ENCODE measurements around the gene ZFP36. TPM values are rescaled to one million over a fixed set of nuclear protein-coding genes. Genes with fewer than 3 reads are reported as not detected.

Gene ZFP36
- total and polyA plus RNA-seq, 3 donors from 2014 or later: 46.4 to 90.9 (median 77.7) TPM

DNA sequence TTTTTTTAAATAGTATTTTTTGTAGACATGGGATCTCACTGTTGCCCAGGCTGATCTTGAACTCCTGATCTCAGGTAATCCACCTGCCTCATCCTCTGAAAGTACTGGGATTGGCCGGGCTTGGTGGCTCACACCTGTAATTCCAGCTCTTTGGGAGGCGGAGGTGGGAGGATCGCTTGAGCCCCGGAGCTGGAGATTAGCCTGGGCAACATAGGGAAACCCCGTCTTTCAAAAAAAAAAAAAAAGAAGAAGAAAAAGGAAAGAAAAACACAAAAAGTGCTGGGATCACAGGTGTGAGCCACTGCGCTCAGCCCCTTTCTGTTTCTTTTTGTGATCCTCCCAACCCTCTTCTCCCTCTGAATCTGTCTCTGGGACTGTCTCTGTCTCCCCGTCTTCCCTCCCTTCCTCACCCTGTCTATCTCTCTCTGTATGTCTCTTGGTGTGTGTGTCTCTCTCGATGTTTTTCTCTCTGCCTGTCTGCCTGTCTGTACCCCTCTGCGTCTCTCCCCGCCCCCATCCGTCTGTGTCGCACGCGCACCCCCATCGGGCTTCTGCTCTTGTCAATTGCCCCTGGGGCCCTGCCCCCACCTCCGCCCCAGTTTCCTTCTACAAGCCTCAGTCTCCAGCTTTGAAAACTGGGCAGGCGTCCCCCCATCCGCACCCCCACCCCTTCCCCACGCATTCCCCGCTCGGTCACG lies 540 bp upstream of the ZFP36 start:
- intact Hi-C loops (cut with DNase I; ENCODE audit: low total_unique reads): no loop called here
- Histone ChIP-seq H3K4me1 (peaks cover 43% of the 10 kb centered on the region), H3K27me3 (no peaks in the 10 kb centered on the region), H3K36me3 (ENCODE audit: low read depth, missing control alignments) (no peaks in the 10 kb centered on the region), H3K27ac (peak overlapping the region; percentile 89 to 95), H3K9me3 (no peaks in the 10 kb centered on the region), H3K4me3 (peak overlapping the region; percentile 68 to 92)
- DNase-seq: peak; percentile 83
- 8 to 10% methylated on average over 17 to 22 of the region's 22 CpGs for WGBS, 2 donors
- no peak for TF ChIP-seq CTCF (IDR thresholded peaks at IDR 0.05)
- no peak for TF ChIP-seq POLR2A (IDR thresholded peaks at IDR 0.05)

- DNase-seq: no peak
- no peaks in the 10 kb centered on the region for H3K9me3 ChIP-seq
- peaks cover 42% of the 10 kb centered on the region for H3K4me1 ChIP-seq
- H3K36me3 ChIP-seq (ENCODE audit: low read depth, missing control alignments): no peaks in the 10 kb centered on the region
- intact Hi-C loops (cut with DNase I; ENCODE audit: low total_unique reads): no loop called here
- peak overlapping the region; percentile 89 to 95 for H3K27ac ChIP-seq
- 5% methylated on average over 14 of the region's 14 CpGs; no CpG with 5 or more reads in 1 of the 2 donors for WGBS, 2 donors
- peak overlapping the region; percentile 68 to 92 for H3K4me3 ChIP-seq
- TF ChIP-seq POLR2A (IDR thresholded peaks at IDR 0.05) (no peak), CTCF (IDR thresholded peaks at IDR 0.05) (no peak)
- no peaks in the 10 kb centered on the region for H3K27me3 ChIP-seq
Measured at GRCh38 chr19:39407410-39407659, 688 bp downstream of the ZFP36 start.

- peaks cover 41% of the 10 kb centered on the region for H3K4me1 ChIP-seq
- peak overlapping the region; percentile 89 to 95 for H3K27ac ChIP-seq
- peak overlapping the region; percentile 68 to 92 for H3K4me3 ChIP-seq
- TF ChIP-seq POLR2A (IDR thresholded peaks at IDR 0.05): no peak
- intact Hi-C loops (cut with DNase I; ENCODE audit: low total_unique reads): no loop called here
- WGBS, 2 donors: 33 to 36% methylated on average over 1 to 34 of the region's 40 CpGs
- H3K9me3 ChIP-seq: no peaks in the 10 kb centered on the region
- H3K36me3 ChIP-seq (ENCODE audit: low read depth, missing control alignments): no peaks in the 10 kb centered on the region
- DNase-seq: no peak
- H3K27me3 ChIP-seq: no peaks in the 10 kb centered on the region
Measured at GRCh38 chr19:39407660-39408391, 1.2 kb downstream of the ZFP36 start.

DNA sequence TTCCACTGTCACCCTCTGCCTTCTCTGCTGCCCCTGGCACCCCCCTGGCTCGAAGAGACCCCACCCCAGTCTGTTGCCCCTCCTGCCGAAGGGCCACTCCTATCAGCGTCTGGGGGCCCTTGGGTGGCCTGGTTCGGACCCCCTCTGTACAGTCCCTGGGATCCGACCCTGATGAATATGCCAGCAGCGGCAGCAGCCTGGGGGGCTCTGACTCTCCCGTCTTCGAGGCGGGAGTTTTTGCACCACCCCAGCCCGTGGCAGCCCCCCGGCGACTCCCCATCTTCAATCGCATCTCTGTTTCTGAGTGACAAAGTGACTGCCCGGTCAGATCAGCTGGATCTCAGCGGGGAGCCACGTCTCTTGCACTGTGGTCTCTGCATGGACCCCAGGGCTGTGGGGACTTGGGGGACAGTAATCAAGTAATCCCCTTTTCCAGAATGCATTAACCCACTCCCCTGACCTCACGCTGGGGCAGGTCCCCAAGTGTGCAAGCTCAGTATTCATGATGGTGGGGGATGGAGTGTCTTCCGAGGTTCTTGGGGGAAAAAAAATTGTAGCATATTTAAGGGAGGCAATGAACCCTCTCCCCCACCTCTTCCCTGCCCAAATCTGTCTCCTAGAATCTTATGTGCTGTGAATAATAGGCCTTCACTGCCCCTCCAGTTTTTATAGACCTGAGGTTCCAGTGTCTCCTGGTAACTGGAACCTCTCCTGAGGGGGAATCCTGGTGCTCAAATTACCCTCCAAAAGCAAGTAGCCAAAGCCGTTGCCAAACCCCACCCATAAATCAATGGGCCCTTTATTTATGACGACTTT lies 2.0 kb downstream of the ZFP36 start:
- WGBS, 2 donors: 11 to 43% methylated on average over 8 to 20 of the region's 20 CpGs
- H3K4me3 ChIP-seq: peak overlapping the region; percentile 68 to 92
- H3K27ac ChIP-seq: peak overlapping the region; percentile 89 to 95
- intact Hi-C loops (cut with DNase I; ENCODE audit: low total_unique reads): no loop called here
- TF ChIP-seq POLR2A (IDR thresholded peaks at IDR 0.05): no peak
- TF ChIP-seq CTCF (IDR thresholded peaks at IDR 0.05): no peak
- no peak for DNase-seq
- no peaks in the 10 kb centered on the region for H3K9me3 ChIP-seq
- no peaks in the 10 kb centered on the region for H3K27me3 ChIP-seq
- H3K36me3 ChIP-seq (ENCODE audit: low read depth, missing control alignments): no peaks in the 10 kb centered on the region
- H3K4me1 ChIP-seq: peaks cover 33% of the 10 kb centered on the region
